Gastroesophageal sphincter (tissue), 4 donors: ENCODE data around the gene CACNG6. TPM values are rescaled to one million over a fixed set of nuclear protein-coding genes. Genes with fewer than 3 reads are reported as not detected.

Experiments used
- ATAC-seq: fragments of 150-250 bp; one replicate; pipeline ENCODE4 v1.9.1; 2016; ENCODE audit warnings: mild to moderate bottlenecking, moderate library complexity
- H3K27ac ChIP-seq, 4 donors: fragments of 200-600 bp; sonication (generic) in 3 of 4; 1 replicate in 3 of 4; 2 replicates in 1 of 4; pipeline ENCODE4 v1.5.1; 2016 to 2019
- H3K27me3 ChIP-seq: fragments of 200-600 bp; sonication (generic); one replicate; pipeline ENCODE4 v1.5.1; 2019
- H3K36me3 ChIP-seq, 2 donors: fragments of 200-600 bp; sonication (generic); one replicate each; pipeline ENCODE4 v1.5.1; 2019; ENCODE audit warnings: control low read depth in 1 of 2
- H3K4me1 ChIP-seq, 3 donors: fragments of 200-600 bp; sonication (generic); 1 replicate in 2 of 3; 2 replicates in 1 of 3; pipeline ENCODE4 v1.5.1; 2016 to 2019; ENCODE audit warnings: control low read depth in 2 of 3
- H3K4me3 ChIP-seq, 2 donors: fragments of 200-600 bp; sonication (generic); one replicate each; pipeline ENCODE4 v1.5.1; 2019; ENCODE audit warnings: mild to moderate bottlenecking in 1 of 2, moderate library complexity in 1 of 2
- H3K9me3 ChIP-seq, 3 donors: fragments of 200-600 bp; sonication (generic); one replicate each; pipeline ENCODE4 v1.5.1; 2017 to 2019; ENCODE audit warnings: control low read depth in 2 of 3
- CTCF ChIP-seq, 4 experiments: fragments of 200-600 bp in 2 of 4; fragments of 450-650 bp in 2 of 4; sonication (generic) in 1 of 4; IDR thresholded peaks; one replicate each; pipeline ENCODE4 v1.5.1; 2017 to 2019; ENCODE audit warnings: antibody characterized with exemption in 4 of 4, mild to moderate bottlenecking in 2 of 4, moderate library complexity in 2 of 4
- EP300 ChIP-seq: sonication (generic); formaldehyde crosslinking; IDR thresholded peaks from one replicate; pipeline ENCODE4 v1.6.1; 2017; ENCODE audit warnings: antibody characterized with exemption, mild to moderate bottlenecking
- POLR2A ChIP-seq, 2 donors: fragments of 450-650 bp; IDR thresholded peaks; one replicate each; pipeline ENCODE4 v1.6.1; 2017; ENCODE audit warnings: antibody characterized with exemption in 2 of 2, mild to moderate bottlenecking in 2 of 2, moderate library complexity in 1 of 2
- POLR2AphosphoS5 ChIP-seq: sonication (generic); formaldehyde crosslinking; IDR thresholded peaks from one replicate; pipeline ENCODE4 v1.6.1; 2017; ENCODE audit warnings: antibody characterized with exemption
- WGBS, 2 donors: methylation state at CpG; one replicate each; pipeline ENCODE4 v1.1.5; 2018; ENCODE audit warnings: low coverage in 1 of 2; 5-methylcytosine and 5-hydroxymethylcytosine counted together
- total RNA-seq, 4 donors: library from RNA; depleted of rRNA; stranded (reverse); fragments of >200 nt; gene quantifications; one replicate each; pipeline ENCODE4 v1.1.0, GENCODE V29; 2016

The CACNG6 gene
- total RNA-seq, 4 donors from 2014 or later = not detected

- H3K27me3 ChIP-seq = peaks cover 82% of the 10 kb centered on the region
- TF ChIP-seq POLR2AphosphoS5 (no peak), POLR2A (IDR thresholded peaks at IDR 0.05) (no peak), EP300 (no peak)
- 75 to 78% methylated on average over 20 to 23 of the region's 24 CpGs for WGBS, 2 donors
Measured at GRCh38 chr19:53983457-53984289, 7.8 kb upstream of the CACNG6 start.

GRCh38 chr19:53985863-53986262, 5.6 kb upstream of the CACNG6 start:
- 72 to 85% methylated on average over 6 of the region's 6 CpGs for WGBS, 2 donors
- Histone ChIP-seq H3K4me3 (no peak overlapping the region), H3K9me3 (no peaks in the 10 kb centered on the region), H3K27me3 (peaks cover 73% of the 10 kb centered on the region), H3K27ac (no peak overlapping the region), H3K4me1 (peaks cover 0 to 22% (median 3%) of the 10 kb centered on the region in 3 donors), H3K36me3 (no peaks in the 10 kb centered on the region)
- TF ChIP-seq CTCF (IDR thresholded peaks at IDR 0.05) (no peak), EP300 (no peak), POLR2AphosphoS5 (no peak), POLR2A (IDR thresholded peaks at IDR 0.05) (no peak)
- no peak for ATAC-seq

More at GRCh38 chr19:53983457-53984289, 7.8 kb upstream of the CACNG6 start:
- Histone ChIP-seq H3K27ac (no peak overlapping the region), H3K4me1 (peaks cover 0 to 36% (median 5%) of the 10 kb centered on the region in 3 donors), H3K9me3 (no peaks in the 10 kb centered on the region), H3K36me3 (no peaks in the 10 kb centered on the region), H3K4me3 (no peak overlapping the region)
- no peak for ATAC-seq

DNA sequence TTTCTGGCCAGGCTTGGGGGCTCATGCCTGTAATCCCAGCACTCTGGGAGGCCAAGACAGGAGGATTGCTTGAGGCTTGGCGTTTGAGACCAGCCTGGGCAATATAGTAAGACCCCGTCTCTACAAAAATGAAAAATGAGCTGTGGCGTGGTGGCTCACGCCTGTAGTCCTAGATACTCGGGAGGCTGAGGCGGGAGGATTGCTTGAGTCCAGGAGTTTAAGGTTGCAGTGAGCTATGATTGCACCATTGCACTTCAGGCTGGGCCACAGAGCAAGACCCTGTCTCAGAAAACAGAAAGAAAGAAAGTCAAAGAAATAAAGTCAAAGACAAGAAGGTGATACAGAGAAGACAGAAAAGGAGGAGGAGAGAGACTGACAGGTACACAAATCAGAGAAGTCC, 2.5 kb upstream of the CACNG6 start:
- WGBS, 2 donors = 85% methylated on average over 6 of the region's 6 CpGs; no CpG with 5 or more reads in 1 of the 2 donors
- ATAC-seq = no peak

GRCh38 chr19:53989600-53990533, 1.6 kb upstream of the CACNG6 start:
- ATAC-seq = no peak
- H3K27me3 ChIP-seq = peaks cover 74% of the 10 kb centered on the region
- WGBS, 2 donors = 45 to 50% methylated on average over 9 to 10 of the region's 22 CpGs

More for the DNA sequence above, 2.5 kb upstream of the CACNG6 start:
- no peak for TF ChIP-seq CTCF (IDR thresholded peaks at IDR 0.05)
- no peak for TF ChIP-seq POLR2A (IDR thresholded peaks at IDR 0.05)
- no peak for TF ChIP-seq POLR2AphosphoS5
- TF ChIP-seq EP300 = no peak
- no peaks in the 10 kb centered on the region for H3K36me3 ChIP-seq
- no peaks in the 10 kb centered on the region for H3K9me3 ChIP-seq
- H3K27me3 ChIP-seq = peaks cover 74% of the 10 kb centered on the region
- H3K4me1 ChIP-seq = peaks cover 0 to 19% (median 4%) of the 10 kb centered on the region in 3 donors
- H3K4me3 ChIP-seq = no peak overlapping the region
- H3K27ac ChIP-seq = no peak overlapping the region

More at GRCh38 chr19:53989600-53990533, 1.6 kb upstream of the CACNG6 start:
- TF ChIP-seq EP300 (no peak), CTCF (IDR thresholded peaks at IDR 0.05) (no peak), POLR2AphosphoS5 (no peak), POLR2A (IDR thresholded peaks at IDR 0.05) (no peak)
- no peak overlapping the region for H3K27ac ChIP-seq
- no peaks in the 10 kb centered on the region for H3K36me3 ChIP-seq
- H3K9me3 ChIP-seq = no peaks in the 10 kb centered on the region
- no peak overlapping the region for H3K4me3 ChIP-seq
- peaks cover 0 to 19% (median 4%) of the 10 kb centered on the region in 3 donors for H3K4me1 ChIP-seq
